ENCODE measurements around the gene ACO2.
"Not testable (repeated sequence)": the region's sequence is repeated elsewhere in the genome, so short reads cannot be mapped to it uniquely, and the experiment has no call there.

The ACO2 gene

DNA sequence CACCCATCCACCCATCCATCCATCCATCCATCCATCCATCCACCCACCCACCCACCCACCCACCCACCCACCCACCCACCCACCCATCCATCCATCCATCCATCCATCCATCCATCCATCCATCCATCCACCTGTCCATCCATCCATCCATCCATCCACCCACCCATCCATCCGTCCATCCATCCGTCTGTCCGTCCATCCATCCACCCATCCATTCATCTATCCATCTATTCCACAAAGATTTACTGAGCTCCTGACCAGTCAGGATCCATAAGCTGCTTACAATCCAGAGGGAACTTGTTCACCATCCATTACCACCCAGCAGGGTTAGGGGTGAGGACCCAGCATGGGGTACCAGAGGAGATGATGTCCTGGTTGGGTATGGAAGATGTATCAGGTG, 103.4 kb downstream of the ACO2 start:
- not testable (repeated sequence) for DNase-seq (ENCODE audit: low spot score)

DNA sequence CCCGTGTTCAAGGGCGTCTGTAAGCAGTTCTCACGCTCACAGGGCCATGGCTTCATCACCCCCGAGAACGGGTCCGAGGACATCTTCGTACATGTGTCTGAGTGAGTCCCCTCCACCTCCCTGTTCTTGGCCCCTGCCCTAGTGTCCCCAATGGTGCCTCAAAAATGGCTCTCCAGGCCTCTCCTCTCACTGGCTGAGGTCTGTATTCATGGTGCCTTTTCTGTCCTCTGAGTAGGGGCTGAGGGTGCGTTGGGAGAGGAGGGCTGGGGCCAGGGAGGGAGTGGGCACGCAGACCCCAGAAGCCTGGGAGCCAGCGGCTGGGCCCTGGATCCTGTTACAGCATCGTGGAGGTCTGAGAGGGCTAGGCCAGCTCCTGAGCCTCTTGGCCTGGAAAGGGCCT, 104.8 kb downstream of the ACO2 start:
- DNase-seq (ENCODE audit: low spot score) = no peak

DNA sequence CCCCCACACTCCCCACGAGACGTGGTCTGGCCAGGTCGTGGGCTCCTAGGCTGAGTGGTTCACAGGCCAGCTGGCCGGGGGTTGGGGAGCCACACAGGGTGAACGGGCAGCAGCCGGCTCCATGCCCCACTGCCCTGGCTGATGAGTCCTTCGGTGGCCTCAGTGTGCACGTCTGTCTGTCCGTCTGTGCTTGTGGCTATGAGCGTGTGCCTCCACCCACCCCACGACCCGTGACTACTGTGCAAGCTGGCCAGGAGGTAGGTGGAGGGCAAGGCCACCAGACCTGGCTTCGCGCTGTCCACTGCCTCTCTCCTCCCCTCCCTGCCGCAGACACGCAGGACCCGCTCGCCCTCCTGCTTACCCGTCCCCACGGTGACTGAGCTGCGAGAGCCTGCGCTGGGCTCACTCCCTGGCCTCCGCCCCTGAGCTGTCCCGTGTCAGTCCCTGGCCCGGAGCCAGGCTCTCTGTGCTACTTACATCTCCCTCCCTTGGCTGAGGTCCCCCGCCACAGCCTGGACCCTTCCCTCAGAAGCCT, 106.0 kb downstream of the ACO2 start:
- peak; percentile 59 for DNase-seq (ENCODE audit: low spot score)

GRCh38 chr22:41575533-41575932, 106.6 kb downstream of the ACO2 start:
- no peak for DNase-seq (ENCODE audit: low spot score)

DNA sequence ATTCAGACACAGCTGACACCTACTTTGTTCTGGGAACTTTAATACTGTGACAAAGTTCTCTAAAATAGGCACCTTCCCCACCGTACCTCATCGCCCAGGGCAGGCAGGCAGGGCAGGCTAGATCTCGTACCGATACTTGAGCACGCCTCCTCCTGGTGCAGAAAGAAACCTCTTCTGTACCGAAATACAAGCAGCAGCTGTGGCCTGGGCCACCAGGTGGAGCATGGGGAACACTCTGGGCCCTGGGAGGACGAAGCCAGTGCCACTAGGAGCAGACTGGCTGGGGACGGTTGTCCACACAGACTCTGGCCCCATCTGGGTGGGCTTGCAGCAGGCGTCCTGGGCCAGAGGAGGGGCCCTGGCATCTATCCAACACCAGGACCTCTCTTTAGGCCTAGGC, 108.0 kb downstream of the ACO2 start:
- peak; percentile 88 for DNase-seq (ENCODE audit: low spot score)

DNA sequence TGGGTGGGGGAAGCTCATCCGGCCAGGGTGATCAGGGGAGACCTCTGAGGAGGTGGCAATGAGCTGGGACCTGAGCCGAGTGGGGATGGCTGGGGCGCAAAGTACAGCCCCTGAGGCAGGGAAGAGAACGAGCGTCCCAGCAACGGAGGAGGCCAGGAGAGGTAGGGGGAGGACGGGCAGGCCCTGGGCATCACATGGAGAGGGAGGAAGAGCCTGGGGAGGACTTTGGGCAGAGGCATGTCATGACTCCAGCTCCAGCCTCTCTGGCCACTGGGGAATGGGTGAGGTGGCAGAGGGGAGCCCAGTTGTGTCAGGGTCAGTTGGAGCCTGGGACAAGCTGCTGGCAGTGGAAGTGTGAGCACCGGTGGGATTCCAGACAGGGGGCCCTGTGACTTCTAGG, 109.2 kb downstream of the ACO2 start:
- DNase-seq (ENCODE audit: low spot score) = no peak

All from hematopoietic multipotent progenitor cell treated with erythropoietin and hydrocortisone succinate and interleukin-3 and kit ligand, for 17 days (in vitro differentiated cells).